Rectal smooth muscle tissue (tissue), 1 donor: ENCODE results near the gene SULT1C3.

Experiments used
- H3K27ac ChIP-seq: one replicate; pipeline ENCODE4 v1.7.0; 2013; ENCODE audit warnings: low read depth, low read length, inconsistent platforms
- H3K27me3 ChIP-seq: one replicate; pipeline ENCODE4 v1.7.0; 2013; ENCODE audit warnings: low read length; ENCODE audit not compliant: control insufficient read depth, insufficient read depth
- H3K36me3 ChIP-seq: one replicate; pipeline ENCODE4 v1.7.0; 2013; ENCODE audit warnings: low read length; ENCODE audit not compliant: control insufficient read depth, insufficient read depth
- H3K4me1 ChIP-seq: one replicate; pipeline ENCODE4 v1.7.0; 2013; ENCODE audit warnings: low read length; ENCODE audit not compliant: control insufficient read depth, insufficient read depth
- H3K4me3 ChIP-seq: one replicate; pipeline ENCODE4 v1.7.0; 2013; ENCODE audit warnings: low read length
- H3K9ac ChIP-seq: one replicate; pipeline ENCODE4 v1.7.0; 2013; ENCODE audit warnings: low read length

SULT1C3 gene

GRCh38 chr2:108223573-108223972 is 16.2 kb upstream of the SULT1C3 start:
- no peak overlapping the region for H3K4me3 ChIP-seq
- no peak overlapping the region for H3K9ac ChIP-seq
- no peaks in the 10 kb centered on the region for H3K36me3 ChIP-seq
- no peaks in the 10 kb centered on the region for H3K27me3 ChIP-seq
- H3K4me1 ChIP-seq: no peaks in the 10 kb centered on the region
- H3K27ac ChIP-seq: no peak overlapping the region

DNA sequence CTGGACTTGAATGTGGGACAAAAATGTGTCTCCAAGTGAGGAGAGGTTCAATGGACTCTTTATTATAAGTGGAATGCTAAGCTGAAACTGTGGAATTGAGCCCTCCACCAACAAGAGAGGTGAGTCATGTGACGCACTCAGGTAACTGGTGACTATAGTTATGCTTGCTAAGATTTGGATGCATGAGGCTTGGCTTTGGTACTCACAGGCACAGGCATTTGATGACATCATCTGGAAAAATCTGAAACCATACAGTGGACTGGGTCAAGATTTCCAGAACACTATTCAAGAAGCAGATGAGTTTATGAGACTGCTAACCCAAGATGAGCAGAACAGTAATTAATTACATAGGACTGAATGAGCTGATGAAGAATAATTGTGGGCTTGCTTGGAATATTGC is 15.7 kb upstream of the SULT1C3 start:
- Histone ChIP-seq H3K27me3 (no peaks in the 10 kb centered on the region), H3K27ac (no peak overlapping the region), H3K4me3 (no peak overlapping the region), H3K9ac (no peak overlapping the region), H3K4me1 (no peaks in the 10 kb centered on the region), H3K36me3 (no peaks in the 10 kb centered on the region)

- H3K27me3 ChIP-seq: no peaks in the 10 kb centered on the region
- no peaks in the 10 kb centered on the region for H3K4me1 ChIP-seq
- H3K36me3 ChIP-seq: no peaks in the 10 kb centered on the region
- H3K4me3 ChIP-seq: no peak overlapping the region
- H3K27ac ChIP-seq: no peak overlapping the region
- H3K9ac ChIP-seq: no peak overlapping the region
Observed at GRCh38 chr2:108226564-108226963, 13.2 kb upstream of the SULT1C3 start.

DNA sequence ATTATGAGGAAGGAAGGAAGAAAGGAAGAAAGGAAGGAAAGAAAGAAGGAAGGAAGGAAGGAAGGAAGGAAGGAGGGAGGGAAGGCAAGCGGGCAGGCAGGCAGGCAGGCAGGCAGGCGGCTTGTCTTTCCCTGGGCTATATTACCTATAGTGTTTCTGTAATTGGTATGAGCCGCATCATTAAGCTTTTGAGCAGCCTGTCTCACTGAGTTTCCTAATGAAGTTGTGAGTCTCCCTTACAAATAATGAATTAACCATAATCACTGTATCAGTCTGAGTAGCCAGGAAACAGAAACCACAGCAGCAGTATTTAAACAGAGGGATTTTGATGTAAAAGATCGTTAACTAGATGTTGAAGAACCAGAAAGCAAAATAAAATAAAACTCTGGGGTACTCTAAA is 11.8 kb upstream of the SULT1C3 start:
- no peak overlapping the region for H3K4me3 ChIP-seq
- H3K27ac ChIP-seq: no peak overlapping the region
- H3K27me3 ChIP-seq: no peaks in the 10 kb centered on the region
- no peaks in the 10 kb centered on the region for H3K4me1 ChIP-seq
- no peak overlapping the region for H3K9ac ChIP-seq
- no peaks in the 10 kb centered on the region for H3K36me3 ChIP-seq

- H3K4me1 ChIP-seq: no peaks in the 10 kb centered on the region
- H3K4me3 ChIP-seq: no peak overlapping the region
- H3K27ac ChIP-seq: no peak overlapping the region
- no peak overlapping the region for H3K9ac ChIP-seq
- H3K27me3 ChIP-seq: no peaks in the 10 kb centered on the region
- H3K36me3 ChIP-seq: no peaks in the 10 kb centered on the region
Observed at GRCh38 chr2:108228537-108228936, 11.2 kb upstream of the SULT1C3 start.

DNA sequence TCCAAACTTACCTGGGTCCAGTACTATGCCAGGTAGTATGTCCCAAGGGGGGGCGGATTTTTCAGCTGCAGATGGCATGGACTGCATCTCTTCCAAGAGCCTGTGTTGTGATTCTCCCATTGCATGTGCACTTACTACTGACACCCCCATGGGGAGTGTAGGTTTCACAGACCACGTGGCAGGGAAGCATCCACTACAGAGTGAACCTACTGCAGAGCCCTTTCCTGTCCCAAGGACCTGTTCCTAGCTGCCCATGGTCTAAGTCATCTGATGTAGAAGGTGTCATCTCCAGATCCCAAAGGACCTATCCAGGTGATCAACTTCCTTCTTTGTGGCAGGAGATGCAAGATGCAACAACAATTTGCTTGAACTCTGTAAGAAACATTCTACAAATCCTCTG is 9.9 kb upstream of the SULT1C3 start:
- H3K9ac ChIP-seq: no peak overlapping the region

GRCh38 chr2:108235577-108235976 is 4.2 kb upstream of the SULT1C3 start:
- no peak overlapping the region for H3K9ac ChIP-seq
- no peaks in the 10 kb centered on the region for H3K27me3 ChIP-seq
- no peaks in the 10 kb centered on the region for H3K4me1 ChIP-seq
- H3K4me3 ChIP-seq: no peak overlapping the region
- H3K36me3 ChIP-seq: no peaks in the 10 kb centered on the region
- no peak overlapping the region for H3K27ac ChIP-seq

More for the DNA sequence above, 9.9 kb upstream of the SULT1C3 start:
- Histone ChIP-seq H3K36me3 (no peaks in the 10 kb centered on the region), H3K4me3 (no peak overlapping the region), H3K27ac (no peak overlapping the region), H3K27me3 (no peaks in the 10 kb centered on the region), H3K4me1 (no peaks in the 10 kb centered on the region)

GRCh38 chr2:108236676-108237335 is 3.0 kb upstream of the SULT1C3 start:
- no peaks in the 10 kb centered on the region for H3K36me3 ChIP-seq
- H3K27ac ChIP-seq: no peak overlapping the region
- H3K4me3 ChIP-seq: no peak overlapping the region
- H3K4me1 ChIP-seq: no peaks in the 10 kb centered on the region
- no peaks in the 10 kb centered on the region for H3K27me3 ChIP-seq
- H3K9ac ChIP-seq: no peak overlapping the region

- Histone ChIP-seq H3K36me3 (no peaks in the 10 kb centered on the region), H3K9ac (no peak overlapping the region), H3K4me3 (no peak overlapping the region), H3K27me3 (no peaks in the 10 kb centered on the region), H3K27ac (no peak overlapping the region), H3K4me1 (no peaks in the 10 kb centered on the region)
Observed at GRCh38 chr2:108240966-108241365, 1.2 kb downstream of the SULT1C3 start.

- Histone ChIP-seq H3K36me3 (no peaks in the 10 kb centered on the region), H3K4me1 (no peaks in the 10 kb centered on the region), H3K9ac (no peak overlapping the region), H3K27ac (no peak overlapping the region), H3K27me3 (no peaks in the 10 kb centered on the region), H3K4me3 (no peak overlapping the region)
Observed at GRCh38 chr2:108243566-108243965, 3.8 kb downstream of the SULT1C3 start.

DNA sequence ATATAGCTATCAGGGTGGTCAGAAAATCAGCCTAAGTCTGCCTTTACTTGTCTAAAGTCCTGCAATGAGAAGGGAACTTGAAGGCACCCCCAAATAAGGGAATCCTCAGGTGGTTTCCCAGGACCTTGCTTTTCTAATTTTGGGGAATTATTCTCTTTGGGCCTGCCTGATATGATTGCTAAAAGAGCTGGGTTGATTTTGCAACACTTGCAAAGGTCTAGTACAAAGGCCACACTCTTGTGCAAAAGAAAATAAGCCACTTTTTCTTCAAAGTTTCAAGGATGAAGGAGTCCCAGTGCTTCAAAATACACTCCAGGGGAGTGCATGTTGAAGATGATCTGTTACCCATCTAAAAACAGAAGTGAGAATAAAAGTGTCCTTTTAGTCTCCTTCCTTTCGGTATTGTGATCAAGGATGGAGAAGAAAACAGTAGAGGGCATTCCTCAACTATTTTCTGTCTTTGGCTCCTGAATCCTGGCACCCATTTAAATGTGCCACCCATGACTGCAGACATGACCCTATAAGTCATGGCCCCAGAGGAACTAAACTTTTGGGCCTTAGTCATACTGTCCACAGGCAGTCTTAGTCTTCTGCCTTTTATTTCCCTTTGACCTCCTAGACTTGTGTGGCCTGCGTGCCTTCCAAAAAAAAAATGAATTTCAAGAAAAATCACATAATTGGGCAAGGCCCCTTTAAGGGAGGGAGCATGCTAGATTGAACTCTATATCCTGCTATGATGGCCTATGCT is 5.1 kb downstream of the SULT1C3 start:
- no peak overlapping the region for H3K27ac ChIP-seq
- H3K4me1 ChIP-seq: no peaks in the 10 kb centered on the region
- H3K4me3 ChIP-seq: no peak overlapping the region
- H3K36me3 ChIP-seq: no peaks in the 10 kb centered on the region
- H3K9ac ChIP-seq: no peak overlapping the region
- no peaks in the 10 kb centered on the region for H3K27me3 ChIP-seq

- H3K4me1 ChIP-seq: no peaks in the 10 kb centered on the region
- no peak overlapping the region for H3K4me3 ChIP-seq
- H3K27ac ChIP-seq: no peak overlapping the region
- no peaks in the 10 kb centered on the region for H3K36me3 ChIP-seq
- H3K9ac ChIP-seq: no peak overlapping the region
- no peaks in the 10 kb centered on the region for H3K27me3 ChIP-seq
Observed at GRCh38 chr2:108253106-108253505, 13.3 kb downstream of the SULT1C3 start.

- Histone ChIP-seq H3K4me3 (no peak overlapping the region), H3K27ac (no peak overlapping the region), H3K36me3 (no peaks in the 10 kb centered on the region), H3K27me3 (no peaks in the 10 kb centered on the region), H3K9ac (no peak overlapping the region), H3K4me1 (no peaks in the 10 kb centered on the region)
Observed at GRCh38 chr2:108257757-108258331, 18.1 kb downstream of the SULT1C3 start.
